ENCODE measurements around the gene CCDC57.

CCDC57 gene

DNA sequence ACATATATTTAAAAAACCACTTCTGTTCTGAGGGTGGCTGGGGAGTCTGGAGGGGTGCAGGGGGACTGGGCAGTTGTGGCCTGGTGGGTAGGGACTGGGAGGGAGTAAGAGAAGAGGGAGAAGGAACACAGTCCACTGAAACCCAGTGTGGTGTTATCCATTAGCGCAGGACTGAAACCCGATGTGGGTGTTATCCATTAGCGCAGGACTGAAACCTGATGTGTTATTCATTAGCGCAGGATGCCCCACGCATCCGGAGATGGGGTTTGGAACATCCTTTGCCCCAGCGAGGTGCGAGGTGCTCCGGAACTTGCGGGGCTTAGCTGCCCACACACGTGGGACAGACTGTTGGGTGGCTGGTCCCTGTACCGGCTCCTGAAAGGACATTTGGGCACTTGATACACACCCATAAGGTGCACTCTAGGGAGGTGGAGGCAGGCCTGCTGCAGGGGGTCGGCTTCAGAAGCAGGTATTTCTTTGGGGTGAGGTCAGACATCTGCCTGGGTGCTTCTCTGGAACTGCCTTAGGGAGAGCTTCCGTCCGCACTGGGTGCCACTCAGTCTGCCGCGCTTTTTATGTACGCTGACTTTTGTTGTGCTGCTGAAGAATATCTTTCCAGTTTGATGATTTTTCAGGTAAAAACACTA is 94.4 kb downstream of the CCDC57 start:
- FAIRE-seq: no peak

DNA sequence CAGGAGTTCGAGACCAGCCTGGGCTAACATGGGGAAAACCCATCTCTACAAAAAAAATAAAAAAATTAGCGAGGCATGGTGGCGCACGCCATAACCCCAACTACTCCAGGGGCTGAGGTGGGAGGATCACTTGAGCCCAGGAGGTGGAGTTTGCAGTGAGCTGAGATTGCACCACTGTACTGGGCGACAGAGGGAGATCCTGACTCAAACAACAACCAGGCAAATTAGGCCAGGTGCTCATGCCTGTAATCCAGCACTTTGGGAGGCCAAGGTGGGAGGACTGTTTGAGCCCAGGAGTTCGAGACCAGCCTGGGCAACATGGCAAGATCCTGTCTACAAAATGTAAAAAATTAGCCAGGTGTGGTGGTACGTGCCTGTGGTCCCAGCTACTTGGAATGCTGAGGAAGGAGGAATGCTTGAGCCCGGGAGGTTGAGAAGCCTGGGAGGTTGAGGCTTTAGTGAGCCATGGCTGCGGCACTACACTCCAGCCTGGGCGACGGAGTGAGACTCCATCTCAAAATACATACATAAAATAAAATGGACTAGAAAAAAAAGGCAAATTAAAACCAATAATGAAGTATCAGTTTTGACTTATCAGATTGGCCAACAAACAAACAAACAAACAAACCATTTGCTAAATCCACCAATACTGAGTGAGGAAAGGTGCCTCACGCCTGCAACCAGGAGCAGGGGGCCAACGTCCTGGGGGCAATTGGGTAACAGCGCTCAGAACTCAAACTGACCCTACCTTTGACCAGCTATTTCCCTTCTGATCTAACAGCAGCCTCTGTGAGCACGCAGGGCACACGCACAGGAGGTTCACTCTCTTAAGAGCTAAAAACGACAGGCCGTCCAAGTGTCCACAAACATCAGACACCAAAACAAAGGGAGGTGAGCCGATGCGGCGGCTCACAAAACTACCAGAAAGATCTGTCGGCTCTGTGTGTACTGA is 95.2 kb downstream of the CCDC57 start:
- no peak for FAIRE-seq

DNA sequence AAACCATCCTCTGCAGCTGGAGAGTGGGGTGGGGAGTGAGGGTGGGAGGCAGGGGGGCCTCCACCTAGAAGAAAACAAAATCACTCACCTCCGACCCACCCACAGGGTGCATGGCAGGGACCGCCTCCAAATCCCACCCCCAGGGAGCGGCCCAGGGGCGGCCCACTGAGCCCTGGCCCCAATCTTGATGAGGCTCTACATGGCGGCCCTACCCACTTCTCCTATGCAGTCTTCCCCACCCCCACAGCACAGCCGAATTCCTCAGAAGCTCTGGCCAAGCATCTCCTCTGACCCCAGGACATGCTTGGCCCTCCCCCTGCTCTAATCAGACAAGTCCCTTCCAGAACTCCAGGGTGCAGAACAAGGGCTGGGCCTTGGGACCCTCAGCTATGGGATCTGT is 96.4 kb downstream of the CCDC57 start:
- no peak for FAIRE-seq

DNA sequence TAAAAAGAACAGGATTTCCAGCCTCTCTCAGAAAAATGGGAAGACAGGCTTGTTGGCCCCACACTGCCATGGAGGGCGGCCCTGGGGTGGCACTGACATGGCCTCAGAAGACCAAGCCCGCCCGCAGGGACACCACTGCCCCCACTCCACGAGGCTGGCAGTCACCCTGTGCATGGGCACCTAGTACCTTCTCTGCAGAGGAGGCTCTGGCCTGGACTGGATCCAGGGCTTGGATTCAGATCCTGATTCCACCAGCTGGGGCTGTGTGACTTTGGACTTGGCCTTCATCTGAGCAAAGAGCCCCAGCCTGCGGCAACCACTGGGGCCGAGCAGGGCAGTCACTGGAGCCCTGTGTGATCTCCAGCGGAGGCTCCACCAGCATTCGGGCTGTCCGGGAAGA is 97.8 kb downstream of the CCDC57 start:
- FAIRE-seq: no peak

DNA sequence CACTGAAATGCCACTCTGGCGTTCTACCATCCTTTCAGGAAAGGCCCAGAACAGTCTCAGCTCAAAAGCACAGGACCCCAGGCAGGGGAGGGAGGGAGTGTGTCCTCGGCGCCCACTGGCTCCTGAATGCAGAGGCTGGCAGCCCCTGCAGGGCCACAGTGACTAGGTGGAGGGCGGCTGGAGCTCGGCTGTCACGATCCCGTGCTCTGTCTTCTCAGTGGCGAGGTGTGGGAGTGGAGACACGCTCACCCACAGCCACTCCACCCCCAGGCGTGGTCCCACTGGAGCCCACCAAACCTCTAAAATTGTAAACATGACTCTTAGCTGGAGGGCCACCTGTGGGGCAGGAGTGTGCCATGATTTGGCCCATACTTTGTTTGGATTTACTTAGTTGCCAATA is 98.2 kb downstream of the CCDC57 start:
- no peak for FAIRE-seq

DNA sequence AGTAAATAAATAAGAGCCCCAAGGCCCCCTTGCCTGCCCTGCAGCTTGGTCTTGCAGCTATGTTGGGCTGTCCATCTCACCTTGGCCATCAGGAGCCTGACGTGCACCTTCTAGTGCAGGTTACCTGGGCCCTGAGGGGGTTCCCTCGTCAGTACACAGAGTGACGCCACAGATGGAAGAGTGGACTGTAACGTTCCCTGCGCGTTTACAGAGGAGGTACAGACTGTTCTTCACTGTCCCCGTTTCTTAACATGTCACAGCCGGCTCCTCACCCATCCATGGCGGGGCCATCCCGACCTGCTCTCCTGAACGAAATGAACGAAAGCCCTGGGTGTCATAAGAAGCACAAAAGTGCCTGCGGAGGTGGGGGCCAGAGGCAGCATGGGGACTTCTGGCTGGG is 98.7 kb downstream of the CCDC57 start:
- no peak for FAIRE-seq

DNA sequence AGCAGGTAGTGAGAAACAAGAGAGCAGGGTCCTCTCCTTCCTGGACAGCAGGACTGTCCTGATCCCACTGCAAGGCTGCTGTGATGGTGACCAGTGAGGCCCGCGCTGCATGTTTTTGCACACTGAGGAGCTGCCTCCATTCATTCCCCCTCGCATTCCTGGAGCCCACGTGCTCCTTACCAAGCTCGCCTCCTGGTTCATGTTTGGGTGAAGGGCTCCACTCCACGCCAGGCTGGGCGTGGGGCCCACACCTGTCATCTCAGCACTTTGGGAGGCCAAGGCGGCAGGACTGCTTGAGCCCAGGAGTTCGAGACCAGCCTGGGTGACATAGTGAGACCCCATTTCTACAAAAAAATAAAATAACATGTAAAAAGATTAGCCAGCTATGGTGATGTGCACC is 99.2 kb downstream of the CCDC57 start:
- no peak for FAIRE-seq

DNA sequence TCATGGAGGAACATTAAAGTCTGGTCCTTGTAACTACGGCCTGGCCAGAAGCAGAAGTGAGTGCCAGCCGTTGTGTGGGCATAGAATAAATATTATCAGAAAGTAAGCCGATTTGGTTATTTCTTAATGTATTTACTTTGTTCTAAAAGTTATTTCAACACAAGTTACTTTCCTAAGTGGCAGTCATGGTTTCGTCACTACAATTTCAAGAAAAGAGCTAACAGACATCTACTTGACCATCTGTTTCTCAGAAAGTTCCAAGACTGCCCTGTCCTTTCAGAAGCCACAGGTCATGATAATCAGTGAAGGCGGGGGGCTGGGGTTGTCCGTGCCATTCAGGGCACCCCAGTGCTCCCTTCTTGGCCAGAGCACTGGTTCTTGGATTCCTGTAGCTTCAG is 99.7 kb downstream of the CCDC57 start:
- no peak for FAIRE-seq

DNA sequence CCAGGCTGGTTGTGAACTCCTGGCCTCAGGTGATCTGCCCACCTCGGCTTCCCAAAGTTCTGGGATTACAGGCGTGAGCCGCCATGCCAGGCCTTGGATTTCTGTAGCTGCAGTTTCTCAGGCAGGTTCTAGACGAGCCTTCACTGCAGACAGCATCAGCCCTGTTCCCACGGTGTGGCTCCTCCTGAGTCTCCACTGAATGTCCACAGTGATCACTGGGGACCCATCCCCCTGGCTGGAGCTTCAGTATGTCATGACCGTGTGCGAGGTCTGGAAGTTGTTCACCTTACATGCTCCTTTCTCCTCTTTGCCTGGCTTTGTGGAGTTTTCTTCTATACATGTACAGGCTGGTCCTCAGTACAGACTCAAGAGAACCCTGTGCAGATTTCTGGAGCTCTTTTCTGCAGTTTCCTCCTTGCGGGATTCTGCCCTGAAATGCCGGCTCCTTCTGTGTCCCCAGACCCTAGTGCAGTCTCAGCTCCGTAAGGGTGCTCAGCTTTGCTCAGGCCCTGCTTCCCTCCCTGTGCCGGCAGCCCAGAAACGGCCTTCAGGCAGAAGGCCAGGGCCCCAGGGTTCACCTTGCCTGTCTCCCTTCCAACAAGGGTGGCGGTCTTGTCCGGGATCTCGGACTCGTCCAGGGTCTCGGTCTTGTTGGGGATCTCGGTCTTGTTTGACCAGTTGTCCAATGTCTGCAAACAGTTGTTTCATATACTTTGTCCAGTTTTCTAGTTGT is 100.3 kb downstream of the CCDC57 start:
- no peak for FAIRE-seq

DNA sequence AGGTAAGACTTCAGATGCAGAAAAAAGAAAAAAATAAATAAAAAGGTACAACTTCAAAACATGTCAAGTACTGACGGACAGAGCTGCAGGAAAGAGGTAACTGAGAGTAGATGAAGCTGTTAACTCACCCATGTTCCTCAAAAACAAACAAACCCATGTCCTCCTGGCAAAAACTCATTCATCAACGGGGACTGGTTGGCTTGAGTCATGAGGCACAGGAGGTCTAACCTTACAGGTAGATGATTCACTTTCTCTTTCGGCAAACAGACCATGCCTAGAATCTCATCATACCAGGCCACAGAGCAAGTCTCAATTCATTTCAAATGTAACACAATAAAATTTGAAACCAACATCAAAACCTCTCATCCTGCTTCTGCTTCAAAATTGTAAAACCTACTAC is 102.3 kb downstream of the CCDC57 start:
- no peak for FAIRE-seq

DNA sequence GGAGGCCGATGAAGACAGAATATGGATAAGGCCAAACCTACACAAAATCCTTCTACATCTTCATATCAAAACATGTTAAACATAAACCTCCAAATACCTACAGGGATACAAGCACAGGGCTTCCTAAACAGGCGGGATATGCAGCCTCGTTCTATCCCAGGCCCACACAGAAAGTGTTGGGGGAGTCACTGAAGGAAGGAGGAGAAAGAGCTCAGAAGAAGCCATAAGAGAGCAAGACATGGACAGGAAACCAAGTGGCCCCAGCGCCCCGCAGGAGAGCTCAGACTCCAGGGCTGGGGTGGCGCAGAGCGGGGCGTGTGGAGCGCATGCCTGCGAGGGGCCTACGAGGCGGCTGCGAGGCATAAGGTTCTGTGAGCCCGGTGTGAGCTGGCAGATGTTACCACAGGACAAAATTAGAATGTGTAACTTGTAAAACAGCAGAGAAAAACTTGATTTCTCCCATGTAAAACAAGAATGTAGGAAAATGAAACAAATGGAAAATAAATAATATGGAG is 103.6 kb downstream of the CCDC57 start:
- FAIRE-seq: no peak

DNA sequence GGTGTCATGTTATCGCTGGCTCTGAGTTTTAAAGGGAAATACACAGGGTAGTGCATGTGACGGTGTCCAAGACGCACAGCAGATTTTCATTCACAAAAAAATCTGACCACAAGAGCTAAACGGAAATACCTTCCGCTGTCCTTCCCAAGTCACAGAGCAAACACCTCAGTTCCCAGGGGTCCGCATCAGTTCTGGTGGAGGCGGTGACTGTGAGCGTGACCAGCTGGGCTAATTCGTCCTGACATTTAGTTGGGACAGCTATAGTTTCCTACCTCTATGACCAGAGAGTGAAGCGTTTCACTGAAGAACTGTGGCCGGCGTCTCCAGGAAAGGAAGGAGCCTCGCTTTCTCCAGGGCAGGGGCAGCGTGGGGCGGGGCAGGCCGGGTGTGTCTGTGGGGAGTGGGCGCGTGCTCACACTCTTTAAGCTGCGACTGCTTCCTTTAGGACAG is 104.1 kb downstream of the CCDC57 start:
- FAIRE-seq: no peak

DNA sequence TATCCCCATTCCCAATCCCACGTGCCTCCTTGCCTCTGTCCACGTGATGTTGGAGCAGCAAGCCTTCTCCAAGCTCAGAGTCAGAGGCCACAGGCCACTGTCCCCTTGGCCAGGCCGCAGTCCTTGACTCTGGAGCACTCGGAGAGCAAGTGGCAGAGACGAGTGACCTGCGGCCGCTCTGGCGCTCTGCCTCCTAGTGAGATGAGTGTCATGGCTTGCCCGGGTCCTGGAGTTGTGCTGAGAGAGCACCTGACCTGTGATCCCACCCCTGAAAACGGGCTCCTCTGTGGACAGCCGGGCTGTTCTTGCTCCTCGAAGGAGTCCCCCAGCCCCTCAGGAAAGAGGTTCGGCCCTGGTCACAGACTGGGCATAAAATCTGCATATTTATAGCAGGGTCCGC is 104.6 kb downstream of the CCDC57 start:
- FAIRE-seq: no peak

DNA sequence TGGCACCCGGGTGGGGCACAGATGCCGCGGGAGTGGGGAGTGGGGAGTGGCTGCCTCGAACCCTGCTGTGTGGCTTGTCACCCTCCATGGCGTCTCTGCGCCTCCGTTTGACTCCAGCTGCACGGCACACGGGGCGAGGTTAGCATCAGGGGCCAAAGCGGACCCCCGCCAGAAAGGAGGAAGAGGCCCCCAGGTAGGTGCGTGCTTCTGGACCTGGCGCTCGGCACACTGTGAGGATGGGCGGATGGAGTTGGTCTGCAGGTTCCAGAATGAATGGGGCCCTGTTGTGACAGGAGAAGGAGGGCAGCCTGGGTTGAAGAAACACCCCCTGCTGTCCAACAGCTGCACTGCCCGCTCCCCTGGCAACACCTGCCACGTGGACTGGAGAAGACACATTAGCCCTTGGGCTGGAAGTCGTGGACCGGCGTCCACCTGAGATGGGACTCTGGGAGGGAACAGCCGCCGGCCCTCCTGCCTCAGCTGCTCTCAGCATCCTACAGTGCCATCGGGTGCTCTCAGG is 105.2 kb downstream of the CCDC57 start:
- no peak for FAIRE-seq

DNA sequence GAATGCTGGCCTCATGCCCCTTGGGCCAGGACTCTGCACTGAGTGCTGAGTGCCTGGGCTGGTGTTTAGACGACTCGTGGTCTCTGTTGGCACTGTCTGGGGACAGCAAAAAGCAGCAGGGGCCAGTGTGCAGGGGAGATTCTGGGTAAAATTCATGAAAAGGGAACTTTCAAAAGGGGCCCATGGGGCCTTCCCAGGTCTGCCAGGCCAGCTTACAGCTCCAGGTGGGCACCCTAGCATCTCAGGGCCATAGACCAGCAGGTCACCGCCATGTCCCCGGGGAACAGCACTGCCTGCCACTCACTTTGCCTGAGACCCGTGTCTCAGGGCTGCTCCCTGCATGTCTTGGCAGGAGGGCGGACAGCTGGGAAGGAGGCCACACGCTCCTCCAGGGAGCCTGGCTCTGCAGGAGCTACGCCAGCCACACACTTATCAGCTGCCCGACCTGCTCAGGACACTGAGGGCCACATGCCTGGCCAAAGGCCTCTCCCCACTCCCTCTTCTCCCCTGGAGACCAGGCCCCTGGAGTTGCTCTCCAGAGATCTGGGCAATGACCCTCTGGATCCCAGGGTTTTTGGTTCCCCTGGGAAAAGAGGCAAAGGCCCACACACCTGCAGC is 105.8 kb downstream of the CCDC57 start:
- FAIRE-seq: no peak

DNA sequence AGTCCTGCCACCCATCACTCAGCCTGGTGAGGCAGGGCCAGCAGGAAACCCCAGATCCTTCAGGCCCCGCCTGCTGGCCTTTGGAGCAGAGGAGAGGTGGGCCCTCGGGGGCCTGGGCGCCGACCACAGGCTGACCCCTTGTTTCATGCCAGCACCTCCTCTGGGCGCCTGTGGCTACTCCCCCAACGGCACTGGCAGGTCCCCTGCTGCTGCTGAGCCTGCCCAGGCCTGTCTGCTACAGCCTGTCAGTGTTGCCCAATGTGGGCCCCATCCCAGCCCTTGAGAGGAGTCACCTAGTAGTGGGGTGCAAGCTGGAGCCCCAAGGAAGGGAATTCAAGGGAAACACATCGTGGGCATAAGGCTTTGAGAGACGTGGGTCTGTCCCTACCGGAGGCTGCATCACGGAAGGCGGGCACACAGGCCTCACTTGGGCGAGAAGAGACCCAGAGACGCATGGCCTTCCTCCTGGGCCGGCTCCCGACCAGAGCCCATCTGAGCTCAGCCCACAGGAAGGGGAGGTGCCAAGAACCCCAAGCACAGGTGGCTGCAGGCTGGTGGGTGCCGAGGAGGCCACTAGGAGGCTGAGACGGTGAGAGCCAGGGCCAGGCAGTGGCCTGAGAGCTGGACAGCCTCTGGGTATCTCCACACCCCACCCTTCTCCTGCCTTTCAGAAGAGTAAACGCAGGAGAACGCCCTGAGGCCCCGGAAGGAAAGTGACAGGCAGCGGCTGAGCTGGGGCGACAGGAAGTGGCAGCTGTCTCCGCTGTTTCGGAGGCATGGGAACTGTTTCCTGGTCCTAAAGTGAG is 106.6 kb downstream of the CCDC57 start:
- FAIRE-seq: no peak

DNA sequence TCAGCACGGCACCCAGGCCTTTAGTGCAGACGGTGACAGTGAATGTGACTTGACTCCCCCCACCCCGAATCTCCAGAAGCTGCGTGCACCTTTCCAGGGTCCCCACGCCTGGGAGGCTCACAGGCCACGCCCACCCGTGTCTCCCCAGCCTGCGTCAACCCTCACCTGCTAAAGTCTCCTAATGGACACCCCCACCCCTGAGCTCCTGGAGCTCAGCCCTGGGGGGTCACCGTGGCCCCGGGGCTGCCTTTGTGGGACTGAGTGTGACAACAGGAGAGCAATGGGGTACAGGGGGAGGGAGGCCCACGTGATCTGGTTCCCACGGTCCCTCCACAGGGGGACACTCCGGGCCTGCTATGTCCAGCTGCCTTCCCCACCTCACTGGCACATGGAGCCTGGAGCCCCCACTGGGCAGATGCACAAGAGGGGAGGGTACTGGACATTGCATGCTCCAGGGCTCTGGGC is 107.2 kb downstream of the CCDC57 start:
- no peak for FAIRE-seq

DNA sequence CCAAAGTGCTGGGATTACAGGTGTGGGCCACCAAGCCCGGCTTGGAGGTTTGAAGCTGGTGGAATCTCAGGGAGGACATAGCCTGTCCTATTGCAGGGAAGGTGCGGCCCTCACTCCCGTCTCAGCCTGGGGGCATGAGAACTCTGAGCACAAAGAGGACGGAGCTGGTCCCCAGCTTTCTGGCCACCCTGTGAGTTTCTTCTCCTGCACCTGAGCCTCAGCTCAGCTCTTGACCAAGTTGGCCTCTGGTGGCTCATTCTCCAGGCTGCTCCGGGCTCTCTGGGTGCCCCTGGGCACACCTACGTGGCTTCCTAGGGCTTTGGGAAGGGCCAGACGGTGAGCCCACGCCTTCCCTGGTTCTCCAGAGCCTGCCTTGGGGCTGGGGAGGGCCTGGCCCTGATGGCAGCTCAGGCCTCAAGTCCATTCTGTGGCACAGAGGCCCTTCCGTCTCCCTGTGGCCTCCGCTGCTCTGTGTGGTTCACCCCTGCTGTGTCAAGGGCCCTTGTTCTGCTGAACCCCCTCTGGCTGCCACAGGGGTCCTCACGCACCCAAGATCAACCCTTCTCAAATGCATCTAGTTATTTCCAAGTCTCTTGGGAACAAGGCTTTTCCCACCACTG is 107.7 kb downstream of the CCDC57 start:
- no peak for FAIRE-seq

DNA sequence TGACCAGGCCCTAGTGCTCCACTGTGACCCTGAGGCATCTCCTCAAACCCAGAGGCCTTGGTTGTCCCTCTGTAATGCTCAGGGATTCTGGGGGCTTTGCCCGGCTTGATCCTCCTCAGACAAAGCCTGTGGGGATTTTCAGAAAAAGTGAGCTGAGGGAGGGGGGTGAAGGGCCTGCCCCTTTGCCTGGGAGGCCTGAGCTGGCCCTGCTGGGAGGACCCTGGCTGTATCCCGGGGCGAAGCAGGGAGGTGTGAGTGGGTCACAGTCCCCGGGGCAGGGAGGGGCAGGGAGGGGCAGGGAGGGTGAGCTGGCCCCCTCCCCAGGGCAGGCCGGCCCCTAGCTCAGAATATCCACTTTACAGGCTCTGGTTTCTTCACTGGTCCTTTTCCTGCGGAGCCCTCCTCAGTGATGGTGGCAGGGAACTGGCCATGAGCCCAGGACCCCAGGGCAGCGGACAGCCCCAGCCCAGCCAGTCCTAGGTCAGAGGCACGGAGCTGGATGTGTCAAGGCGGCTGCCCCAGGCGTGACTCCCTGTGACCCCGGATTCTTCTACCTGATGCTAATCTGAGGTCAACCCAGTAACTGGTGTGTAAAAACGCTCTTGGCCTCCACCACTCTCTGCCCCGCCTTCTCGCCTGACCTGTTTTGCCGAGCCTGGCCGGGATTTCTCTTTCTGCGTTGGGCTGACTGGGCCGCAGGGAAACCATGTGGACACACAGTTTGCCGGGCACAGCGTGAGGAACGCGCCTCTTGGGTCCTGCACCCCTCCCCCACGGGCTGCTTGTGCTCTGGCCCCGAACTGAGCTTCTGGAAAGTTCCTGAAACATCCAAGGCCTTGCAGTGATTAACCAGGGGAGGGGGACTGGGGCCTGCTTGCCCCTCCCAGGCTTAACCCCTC is 108.8 kb downstream of the CCDC57 start:
- FAIRE-seq: no peak
